AG09319 (cell line): ENCODE data around the gene CDYL.

Source experiments
- DNase-seq: peaks from one replicate; pipeline ENCODE4 v3.0.0-alpha.2; 2010; ENCODE audit warnings: low read depth; ENCODE audit errors: extremely low read depth
- CTCF ChIP-seq: IDR thresholded peaks from 2 replicates; pipeline ENCODE4 v1.5.1; 2011; ENCODE audit warnings: low read depth, mild to moderate bottlenecking, inconsistent platforms, low read length, moderate library complexity

CDYL gene

GRCh38 chr6:4803343-4803744, 27.1 kb downstream of the CDYL start:
- TF ChIP-seq CTCF: no peak
- DNase-seq: no peak

DNA sequence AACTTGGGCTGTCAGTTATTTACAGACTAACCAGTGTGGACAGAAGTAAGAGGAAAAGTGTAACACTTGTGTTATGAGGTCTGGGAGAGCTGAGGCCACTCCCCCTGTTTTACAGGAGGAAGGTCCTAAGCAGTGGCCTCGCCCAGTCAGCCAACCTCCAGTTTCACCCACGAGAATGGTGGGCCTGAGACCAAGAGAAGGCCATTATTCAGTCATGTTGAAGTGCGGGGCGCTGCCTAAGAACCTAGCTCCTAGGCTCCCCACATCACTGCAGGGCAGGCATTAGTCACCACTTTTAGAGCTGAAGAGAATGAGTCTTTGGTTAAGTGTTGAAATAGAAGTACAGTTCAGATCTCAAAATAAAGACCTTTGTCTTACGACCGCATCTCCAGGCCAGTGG, 27.9 kb downstream of the CDYL start:
- TF ChIP-seq CTCF: no peak
- no peak for DNase-seq

GRCh38 chr6:4805553-4806336, 29.5 kb downstream of the CDYL start:
- TF ChIP-seq CTCF: peak; percentile 62
- DNase-seq: no peak

- TF ChIP-seq CTCF: no peak
Observed at GRCh38 chr6:4806337-4806725, 30.1 kb downstream of the CDYL start.

GRCh38 chr6:4806791-4807190, 30.6 kb downstream of the CDYL start:
- no peak for DNase-seq

More at GRCh38 chr6:4806337-4806725, 30.1 kb downstream of the CDYL start:
- no peak for DNase-seq

GRCh38 chr6:4808396-4808795, 32.2 kb downstream of the CDYL start:
- TF ChIP-seq CTCF: no peak
- DNase-seq: no peak

More at GRCh38 chr6:4806791-4807190, 30.6 kb downstream of the CDYL start:
- no peak for TF ChIP-seq CTCF

- TF ChIP-seq CTCF: no peak
- no peak for DNase-seq
Observed at GRCh38 chr6:4809999-4810918, 34.1 kb downstream of the CDYL start.
